GM19455 (cell line): ENCODE measurements around the gene ATRIP.
"Not testable (repeated sequence)": the region's sequence is repeated elsewhere in the genome, so short reads cannot be mapped to it uniquely, and the experiment has no call there.

Experiments used
- ATAC-seq: cut with Tn5 transposase; IDR thresholded peaks from one replicate; pipeline ENCODE4 v1.9.1; 2021; ENCODE audit not compliant: unreplicated experiment

Gene ATRIP

GRCh38 chr3:48435774-48436476 is 10.6 kb upstream of the ATRIP start:
- no peak for ATAC-seq

- ATAC-seq, result no peak
Observed at GRCh38 chr3:48436477-48436787, 10.1 kb upstream of the ATRIP start.

- no peak for ATAC-seq
Observed at GRCh38 chr3:48436855-48437254, 9.7 kb upstream of the ATRIP start.

GRCh38 chr3:48437812-48438211 is 8.7 kb upstream of the ATRIP start:
- ATAC-seq, result no peak

- ATAC-seq, result peak; percentile 92
Observed at GRCh38 chr3:48439820-48440589, 6.5 kb upstream of the ATRIP start, which contains the start of the genes CCDC51 and TMA7. Gene CCDC51, minus strand, starts transcription at chr3:48440119. Its CDS starts 4,991 bp downstream, at chr3:48435128. Gene TMA7, plus strand, starts transcription at chr3:48440257. Its CDS starts 40 bp downstream, at chr3:48440297.

- ATAC-seq, result no peak
Observed at GRCh38 chr3:48440590-48440958, 6.0 kb upstream of the ATRIP start.

GRCh38 chr3:48441940-48442339 is 4.6 kb upstream of the ATRIP start:
- no peak for ATAC-seq

GRCh38 chr3:48445277-48445882 is 1.2 kb upstream of the ATRIP start:
- ATAC-seq, result no peak

- ATAC-seq, result no peak
Observed at GRCh38 chr3:48446043-48446424, 503 bp upstream of the ATRIP start.

- no peak for ATAC-seq
Observed at GRCh38 chr3:48451270-48451669, 4.7 kb downstream of the ATRIP start.

GRCh38 chr3:48456456-48456855 is 9.9 kb downstream of the ATRIP start:
- ATAC-seq, result no peak

GRCh38 chr3:48459331-48459730 is 12.8 kb downstream of the ATRIP start:
- no peak for ATAC-seq

GRCh38 chr3:48459773-48460516 is 13.4 kb downstream of the ATRIP start:
- ATAC-seq, result no peak

- ATAC-seq, result no peak
Observed at GRCh38 chr3:48460517-48460902, 14.0 kb downstream of the ATRIP start.

- ATAC-seq, result not testable (repeated sequence)
Observed at GRCh38 chr3:48461767-48462166, 15.2 kb downstream of the ATRIP start.

GRCh38 chr3:48463703-48464102 is 17.2 kb downstream of the ATRIP start:
- no peak for ATAC-seq

GRCh38 chr3:48464713-48465221 is 18.2 kb downstream of the ATRIP start:
- ATAC-seq, result no peak

GRCh38 chr3:48465237-48465530 is 18.6 kb downstream of the ATRIP start:
- no peak for ATAC-seq

- peak; percentile 78 for ATAC-seq
Observed at GRCh38 chr3:48465531-48466378, 19.2 kb downstream of the ATRIP start.

GRCh38 chr3:48466386-48467109 is 20.0 kb downstream of the ATRIP start:
- ATAC-seq, result peak; percentile 30
